HG03354 (cell line): ENCODE data around the gene CD6.

Source experiments
- ATAC-seq: cut with Tn5 transposase; IDR thresholded peaks from one replicate; pipeline ENCODE4 v1.9.1; 2021; ENCODE audit warnings: mild to moderate bottlenecking; ENCODE audit not compliant: unreplicated experiment, poor library complexity, severe bottlenecking

Gene CD6

GRCh38 chr11:61065955-61066638, 94.6 kb downstream of the CD6 start:
- ATAC-seq, result no peak

GRCh38 chr11:61066645-61067044, 95.2 kb downstream of the CD6 start:
- no peak for ATAC-seq

GRCh38 chr11:61067782-61068446, 96.4 kb downstream of the CD6 start:
- no peak for ATAC-seq

- ATAC-seq, result no peak
Observed at GRCh38 chr11:61068581-61068980, 97.1 kb downstream of the CD6 start.

GRCh38 chr11:61069427-61069826, 97.9 kb downstream of the CD6 start:
- ATAC-seq, result no peak
